Muscle of back (tissue), 11 donors: ENCODE measurements around the gene SMOC1. TPM values are rescaled to one million over a fixed set of nuclear protein-coding genes. Genes with fewer than 3 reads are reported as not detected.

ENCODE experiments used
- DNase-seq, 3 donors: peaks; one replicate each; pipeline versions ENCODE4 v3.0.0 to v3.0.0-alpha.2; 2013
- polyA plus RNA-seq, 10 donors: library from polyadenylated mRNA; unstranded; fragments of 120-200 nt; gene quantifications; one replicate each; pipeline ENCODE4 v1.2.1, GENCODE V29; 2013; ENCODE audit not compliant: insufficient read length in 10 of 10

SMOC1 gene
- polyA plus RNA-seq, 10 donors = 2.9 to 10.8 (median 4.7) TPM

GRCh38 chr14:70034257-70034656 is 155.0 kb downstream of the SMOC1 start:
- DNase-seq = no peak

- DNase-seq = no peak
Observed at GRCh38 chr14:70036665-70037064, 157.4 kb downstream of the SMOC1 start.

- no peak for DNase-seq
Observed at GRCh38 chr14:70043001-70043400, 163.8 kb downstream of the SMOC1 start.

- DNase-seq = no peak
Observed at GRCh38 chr14:70045310-70045709, 166.1 kb downstream of the SMOC1 start.

- peak; percentile 16 to 35 (median 24) for DNase-seq
Observed at GRCh38 chr14:70045844-70046535, 166.8 kb downstream of the SMOC1 start.

GRCh38 chr14:70047598-70048312 is 168.5 kb downstream of the SMOC1 start:
- no peak for DNase-seq

GRCh38 chr14:70048313-70048654 is 169.1 kb downstream of the SMOC1 start:
- DNase-seq = no peak

GRCh38 chr14:70049605-70050004 is 170.4 kb downstream of the SMOC1 start:
- DNase-seq = no peak

- no peak for DNase-seq
Observed at GRCh38 chr14:70050136-70050535, 170.9 kb downstream of the SMOC1 start.

GRCh38 chr14:70052990-70053389 is 173.8 kb downstream of the SMOC1 start:
- peak; percentile 7 to 62 (median 45) for DNase-seq

GRCh38 chr14:70057519-70058136 is 178.4 kb downstream of the SMOC1 start:
- DNase-seq = no peak

- DNase-seq = no peak
Observed at GRCh38 chr14:70059545-70059944, 180.3 kb downstream of the SMOC1 start.

- no peak for DNase-seq
Observed at GRCh38 chr14:70061108-70061507, 181.9 kb downstream of the SMOC1 start.

GRCh38 chr14:70064136-70064865 is 185.1 kb downstream of the SMOC1 start:
- no peak for DNase-seq

- no peak for DNase-seq
Observed at GRCh38 chr14:70067810-70068209, 188.6 kb downstream of the SMOC1 start.

GRCh38 chr14:70069186-70069585 is 190.0 kb downstream of the SMOC1 start:
- DNase-seq = no peak

- peak; percentile 11 to 22 (median 16) for DNase-seq
Observed at GRCh38 chr14:70073924-70074566, 194.8 kb downstream of the SMOC1 start.

- DNase-seq = no peak
Observed at GRCh38 chr14:70077005-70077404, 197.8 kb downstream of the SMOC1 start.

GRCh38 chr14:70077720-70078119 is 198.5 kb downstream of the SMOC1 start:
- no peak for DNase-seq

- DNase-seq = no peak
Observed at GRCh38 chr14:70078329-70078728, 199.1 kb downstream of the SMOC1 start.

- DNase-seq = no peak
Observed at GRCh38 chr14:70080076-70080475, 200.9 kb downstream of the SMOC1 start.
